ENCODE data around the gene MSH5. TPM values are rescaled to one million over a fixed set of nuclear protein-coding genes. Genes with fewer than 3 reads are reported as not detected.

Gene MSH5
- total RNA-seq, 1 donor = 23.0 TPM

GRCh38 chr6:31758281-31758680, 18.5 kb downstream of the MSH5 start:
- H3K4me3 ChIP-seq (ENCODE audit: low read depth, low read length) = no peak overlapping the region
- no peak for TF ChIP-seq CTCF (IDR thresholded peaks at IDR 0.05; ENCODE audit: insufficient read depth, low read length)
- DNase-seq (ENCODE audit: low read depth) = no peak

DNA sequence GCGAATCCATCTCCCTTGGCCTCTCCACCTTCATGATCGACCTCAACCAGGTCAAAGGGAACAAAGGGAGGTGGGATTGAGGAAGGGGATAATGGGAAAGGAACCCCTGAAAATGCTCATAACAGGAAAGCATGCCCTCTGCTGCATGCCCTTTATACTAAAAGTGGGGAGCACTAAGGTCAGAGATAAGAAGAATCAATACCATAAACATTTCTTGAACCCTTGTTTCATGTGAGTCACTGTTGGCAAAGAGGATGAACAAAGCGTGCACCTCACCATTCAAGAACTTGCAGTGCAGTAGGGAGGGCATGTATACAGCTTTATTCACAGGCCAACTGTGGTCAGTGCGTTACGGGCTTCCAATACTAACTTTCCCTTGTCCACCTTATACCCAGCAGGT, 21.0 kb downstream of the MSH5 start:
- no peak for DNase-seq (ENCODE audit: low read depth)
- H3K4me3 ChIP-seq (ENCODE audit: low read depth, low read length) = no peak overlapping the region
- TF ChIP-seq CTCF (IDR thresholded peaks at IDR 0.05; ENCODE audit: insufficient read depth, low read length) = no peak

GRCh38 chr6:31761343-31761742, 21.5 kb downstream of the MSH5 start:
- TF ChIP-seq CTCF (IDR thresholded peaks at IDR 0.05; ENCODE audit: insufficient read depth, low read length) = no peak
- H3K4me3 ChIP-seq (ENCODE audit: low read depth, low read length) = no peak overlapping the region
- DNase-seq (ENCODE audit: low read depth) = no peak

DNA sequence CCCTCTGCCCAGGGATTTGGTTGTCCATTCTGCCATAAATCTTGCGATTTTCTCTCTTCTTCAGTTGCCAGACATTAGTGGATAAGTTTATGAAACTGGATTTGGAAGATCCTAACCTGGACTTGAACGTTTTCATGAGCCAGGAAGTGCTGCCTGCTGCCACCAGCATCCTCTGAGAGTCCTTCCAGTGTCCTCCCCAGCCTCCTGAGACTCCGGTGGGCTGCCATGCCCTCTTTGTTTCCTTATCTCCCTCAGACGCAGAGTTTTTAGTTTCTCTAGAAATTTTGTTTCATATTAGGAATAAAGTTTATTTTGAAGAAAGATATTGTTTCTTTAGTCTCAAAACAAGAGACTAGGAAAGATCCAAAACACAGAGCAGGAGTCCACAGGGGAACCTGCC, 22.6 kb downstream of the MSH5 start, which contains the start of gene SAPCD1:
SAPCD1 (plus strand) TSS at position 301 of the 400 bp plus-strand sequence. CDS start 399 bp downstream, outside the sequence.
- no peak within 1 kb of the TSS for H3K4me3 ChIP-seq (ENCODE audit: low read depth, low read length)
- DNase-seq (ENCODE audit: low read depth) = no peak
- TF ChIP-seq CTCF (IDR thresholded peaks at IDR 0.05; ENCODE audit: insufficient read depth, low read length) = no peak

DNA sequence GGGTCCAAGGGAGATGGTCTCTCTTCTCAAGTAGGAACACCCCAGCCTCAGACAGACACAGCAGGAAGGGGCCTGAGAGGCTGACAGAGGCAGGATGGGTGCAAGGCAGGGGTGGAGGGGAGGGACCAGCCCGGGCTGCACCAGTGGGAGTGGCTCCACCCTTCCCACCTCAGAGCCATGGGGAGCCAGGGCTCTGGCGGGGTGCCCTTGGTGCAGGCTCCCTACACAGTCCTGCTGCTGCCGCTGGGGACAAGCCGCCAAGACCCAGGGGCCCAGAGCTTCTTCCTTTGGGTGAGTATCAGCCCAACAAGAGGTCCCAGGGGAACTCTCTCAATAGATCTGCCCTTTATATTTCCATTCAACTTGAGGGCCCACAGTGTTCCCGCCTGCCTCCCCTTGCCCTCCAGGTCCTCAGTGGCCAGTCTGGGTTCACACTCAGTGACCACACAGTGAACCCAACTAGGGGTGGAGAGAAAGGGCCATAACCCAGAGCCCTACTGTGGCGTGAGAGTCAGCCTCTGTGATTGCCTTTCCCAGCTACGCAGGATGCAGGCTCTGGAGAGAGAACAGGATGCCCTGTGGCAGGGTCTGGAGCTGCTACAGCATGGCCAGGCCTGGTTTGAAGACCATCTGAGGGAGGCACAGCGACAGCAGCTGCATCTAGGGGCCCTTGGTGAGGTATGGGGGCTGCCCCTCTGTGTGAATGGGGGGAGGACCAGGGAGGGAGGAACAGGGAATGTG, 23.2 kb downstream of the MSH5 start:
- no peak for TF ChIP-seq CTCF (IDR thresholded peaks at IDR 0.05; ENCODE audit: insufficient read depth, low read length)
- no peak overlapping the region for H3K4me3 ChIP-seq (ENCODE audit: low read depth, low read length)
- no peak for DNase-seq (ENCODE audit: low read depth)

- no peak for TF ChIP-seq CTCF (IDR thresholded peaks at IDR 0.05; ENCODE audit: insufficient read depth, low read length)
Measured at GRCh38 chr6:31763619-31763940, 23.8 kb downstream of the MSH5 start.

DNA sequence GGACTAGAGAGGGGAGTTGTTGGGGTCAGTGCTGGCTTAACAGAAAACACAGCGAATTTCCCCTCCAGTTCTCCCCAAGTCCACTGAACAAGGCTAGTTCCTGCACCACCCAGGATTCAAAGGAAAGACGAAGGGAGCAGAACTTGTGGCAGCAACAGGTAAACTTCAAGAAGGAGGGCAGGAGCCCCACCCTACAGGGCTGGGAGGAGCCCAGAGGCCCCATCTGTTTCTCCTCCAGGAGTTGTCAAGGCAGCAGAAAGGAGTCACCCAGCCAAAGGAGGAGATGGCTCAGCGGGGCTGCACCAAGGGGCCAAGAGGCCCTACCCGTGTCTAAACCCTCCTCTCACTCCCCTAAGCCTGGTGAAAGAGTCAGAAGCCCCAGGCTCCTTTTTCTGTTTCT, 24.4 kb downstream of the MSH5 start:
- H3K4me3 ChIP-seq (ENCODE audit: low read depth, low read length) = no peak overlapping the region
- no peak for DNase-seq (ENCODE audit: low read depth)
- TF ChIP-seq CTCF (IDR thresholded peaks at IDR 0.05; ENCODE audit: insufficient read depth, low read length) = no peak

More at GRCh38 chr6:31763619-31763940, 23.8 kb downstream of the MSH5 start:
- H3K4me3 ChIP-seq (ENCODE audit: low read depth, low read length) = no peak overlapping the region
- peak; percentile 76 for DNase-seq (ENCODE audit: low read depth)

All from fibroblast of the aortic adventitia (primary cell).